Measurements from ENCODE around the gene GALNT14. TPM values are rescaled to one million over a fixed set of nuclear protein-coding genes. Genes with fewer than 3 reads are reported as not detected.
A peak's percentile ranks its signal among the peaks of the same experiment; 100 is the strongest.

GALNT14 gene
- total and polyA plus RNA-seq, 4 donors = 0.85 to 2.8 (median 2.4) TPM

- peaks cover 0 to 47% (median 6%) of the 10 kb centered on the region in 5 donors for H3K4me1 ChIP-seq (ENCODE audit: control insufficient read depth in 5 of 5, insufficient read depth in 5 of 5, low read length in 5 of 5)
- DNase-seq (peak; percentile 22 to 57 (median 54)), ATAC-seq (ENCODE audit: insufficient read depth, low FRiP score) (no peak)
- no peak overlapping the region for H3K9ac ChIP-seq (ENCODE audit: insufficient read depth in 1 of 2, low read length in 2 of 2)
- TF ChIP-seq CTCF (IDR thresholded peaks at IDR 0.05; ENCODE audit: control extremely low read depth, extremely low read depth) = no peak
- WGBS, 2 donors = 78 to 89% methylated on average over 3 of the region's 3 CpGs
- H3K36me3 ChIP-seq (ENCODE audit: control insufficient read depth in 4 of 4, insufficient read depth in 4 of 4, low read length in 4 of 4) = no peaks in the 10 kb centered on the region
- H3K27ac ChIP-seq (ENCODE audit: low read depth in 1 of 2, low read length in 1 of 2) = no peak overlapping the region
- no peak overlapping the region for H3K4me3 ChIP-seq
- no peaks in the 10 kb centered on the region for H3K27me3 ChIP-seq (ENCODE audit: control insufficient read depth in 3 of 3, insufficient read depth in 3 of 3, low read length in 2 of 3)
- no peaks in the 10 kb centered on the region for H3K9me3 ChIP-seq (ENCODE audit: control insufficient read depth in 4 of 4, insufficient read depth in 3 of 4, low read length in 3 of 4)
These were observed 157.1 kb downstream of the GALNT14 start for GRCh38 chr2:30981096-30981495.

- DNase-seq (peak; percentile 62 to 76 (median 68)), ATAC-seq (ENCODE audit: insufficient read depth, low FRiP score) (peak; percentile 36)
- Histone ChIP-seq H3K27me3 (ENCODE audit: control insufficient read depth in 3 of 3, insufficient read depth in 3 of 3, low read length in 2 of 3) (no peaks in the 10 kb centered on the region), H3K9ac (ENCODE audit: insufficient read depth in 1 of 2, low read length in 2 of 2) (no peak overlapping the region), H3K4me3 (no peak overlapping the region), H3K36me3 (ENCODE audit: control insufficient read depth in 4 of 4, insufficient read depth in 4 of 4, low read length in 4 of 4) (no peaks in the 10 kb centered on the region), H3K4me1 (ENCODE audit: control insufficient read depth in 5 of 5, insufficient read depth in 5 of 5, low read length in 5 of 5) (peaks cover 0 to 34% (median 6%) of the 10 kb centered on the region in 5 donors), H3K9me3 (ENCODE audit: control insufficient read depth in 4 of 4, insufficient read depth in 3 of 4, low read length in 3 of 4) (no peaks in the 10 kb centered on the region), H3K27ac (ENCODE audit: low read depth in 1 of 2, low read length in 1 of 2) (no peak overlapping the region)
- 81 to 91% methylated on average over 6 of the region's 6 CpGs for WGBS, 2 donors
- TF ChIP-seq CTCF (IDR thresholded peaks at IDR 0.05; ENCODE audit: control extremely low read depth, extremely low read depth) = no peak
These were observed 158.4 kb downstream of the GALNT14 start for GRCh38 chr2:30979822-30980245.

GRCh38 chr2:30978854-30979253, 159.4 kb downstream of the GALNT14 start:
- H3K27me3 ChIP-seq (ENCODE audit: control insufficient read depth in 3 of 3, insufficient read depth in 3 of 3, low read length in 2 of 3) = no peaks in the 10 kb centered on the region
- H3K9me3 ChIP-seq (ENCODE audit: control insufficient read depth in 4 of 4, insufficient read depth in 3 of 4, low read length in 3 of 4) = no peaks in the 10 kb centered on the region
- DNase-seq (no peak), ATAC-seq (ENCODE audit: insufficient read depth, low FRiP score) (no peak)
- H3K9ac ChIP-seq (ENCODE audit: insufficient read depth in 1 of 2, low read length in 2 of 2) = no peak overlapping the region
- TF ChIP-seq CTCF (IDR thresholded peaks at IDR 0.05; ENCODE audit: control extremely low read depth, extremely low read depth) = no peak
- H3K36me3 ChIP-seq (ENCODE audit: control insufficient read depth in 4 of 4, insufficient read depth in 4 of 4, low read length in 4 of 4) = no peaks in the 10 kb centered on the region
- H3K4me1 ChIP-seq (ENCODE audit: control insufficient read depth in 5 of 5, insufficient read depth in 5 of 5, low read length in 5 of 5) = peaks cover 0 to 26% (median 6%) of the 10 kb centered on the region in 5 donors
- WGBS, 2 donors = 95 to 98% methylated on average over 6 of the region's 6 CpGs
- no peak overlapping the region for H3K27ac ChIP-seq (ENCODE audit: low read depth in 1 of 2, low read length in 1 of 2)
- no peak overlapping the region for H3K4me3 ChIP-seq

- no peak overlapping the region for H3K27ac ChIP-seq (ENCODE audit: low read depth in 1 of 2, low read length in 1 of 2)
- ATAC-seq (ENCODE audit: insufficient read depth, low FRiP score) = no peak
- WGBS, 2 donors = 43 to 71% methylated on average over 5 of the region's 5 CpGs
- no peak overlapping the region for H3K4me3 ChIP-seq
- no peak for DNase-seq
- peaks cover 0 to 26% (median 6%) of the 10 kb centered on the region in 5 donors for H3K4me1 ChIP-seq (ENCODE audit: control insufficient read depth in 5 of 5, insufficient read depth in 5 of 5, low read length in 5 of 5)
- no peak overlapping the region for H3K9ac ChIP-seq (ENCODE audit: insufficient read depth in 1 of 2, low read length in 2 of 2)
- no peak for TF ChIP-seq CTCF (IDR thresholded peaks at IDR 0.05; ENCODE audit: control extremely low read depth, extremely low read depth)
- no peaks in the 10 kb centered on the region for H3K27me3 ChIP-seq (ENCODE audit: control insufficient read depth in 3 of 3, insufficient read depth in 3 of 3, low read length in 2 of 3)
- no peaks in the 10 kb centered on the region for H3K9me3 ChIP-seq (ENCODE audit: control insufficient read depth in 4 of 4, insufficient read depth in 3 of 4, low read length in 3 of 4)
- no peaks in the 10 kb centered on the region for H3K36me3 ChIP-seq (ENCODE audit: control insufficient read depth in 4 of 4, insufficient read depth in 4 of 4, low read length in 4 of 4)
These were observed 160.2 kb downstream of the GALNT14 start for GRCh38 chr2:30978044-30978443.
